Measurements from ENCODE around the gene CA7.

Gene CA7

DNA sequence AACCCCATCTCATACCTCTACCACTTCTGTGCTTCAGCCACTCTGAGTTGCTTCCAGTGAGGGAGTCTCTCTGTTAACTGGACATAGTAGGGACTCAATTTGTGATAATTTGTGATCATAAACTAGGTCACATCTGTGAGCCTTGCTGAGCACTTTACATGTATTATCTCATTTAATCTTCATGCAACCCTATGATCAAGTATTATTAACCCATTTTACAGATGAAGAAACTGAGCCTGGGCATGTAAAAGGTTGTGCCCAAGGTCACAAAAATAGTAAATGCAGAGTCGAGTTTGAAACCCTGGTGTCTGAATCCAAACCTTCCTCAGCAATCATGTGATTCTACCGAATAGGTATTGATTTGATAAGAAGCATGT is 54.7 kb downstream of the CA7 start:
- H3K9me3 ChIP-seq (ENCODE audit: control insufficient read depth, insufficient read depth, low read length): no peaks in the 10 kb centered on the region
- H3K27ac ChIP-seq (ENCODE audit: low read depth, low read length): no peak overlapping the region
- no peak overlapping the region for H3K9ac ChIP-seq (ENCODE audit: low read depth, low read length)
- no peak overlapping the region for H3K4me3 ChIP-seq (ENCODE audit: low read depth, low read length)
- H3K36me3 ChIP-seq (ENCODE audit: control insufficient read depth, insufficient read depth, low read length): no peaks in the 10 kb centered on the region
- H3K4me1 ChIP-seq (ENCODE audit: control insufficient read depth, insufficient read depth, low read length): peaks cover 8% of the 10 kb centered on the region; the same call in 1 of the 2 replicates
- H3K27me3 ChIP-seq (ENCODE audit: control insufficient read depth, insufficient read depth, low read length): no peaks in the 10 kb centered on the region

DNA sequence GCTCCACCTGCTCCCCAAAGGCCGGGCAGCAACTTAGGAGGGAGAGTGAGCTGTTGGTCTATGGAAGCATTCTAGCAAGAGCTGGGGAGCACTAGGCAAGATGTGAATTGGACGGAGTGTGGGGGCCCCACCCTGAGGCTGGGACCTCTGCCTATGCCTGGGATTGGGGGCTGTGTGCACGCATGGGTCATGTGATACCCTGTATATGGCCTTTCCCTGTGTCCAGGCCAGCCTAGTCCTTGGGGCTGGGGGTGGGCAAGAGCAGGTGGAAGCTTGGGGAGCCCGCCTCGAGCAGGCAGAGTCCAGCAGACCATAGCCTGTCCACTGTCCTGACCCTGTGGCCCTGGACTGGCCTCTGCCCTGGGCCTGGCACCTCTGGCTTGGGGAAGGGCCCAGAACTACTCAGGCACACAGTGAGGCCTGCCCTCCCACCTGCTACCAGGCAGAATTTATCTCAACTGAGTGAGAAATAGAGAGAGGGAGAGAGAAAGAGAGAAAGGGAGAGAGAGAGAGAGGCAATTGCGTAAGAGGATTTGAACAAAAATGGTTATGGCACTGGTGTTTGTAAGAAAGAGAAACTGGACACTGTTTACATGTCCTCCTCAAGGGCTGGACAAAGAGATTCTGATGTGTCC is 55.2 kb downstream of the CA7 start:
- no peaks in the 10 kb centered on the region for H3K27me3 ChIP-seq (ENCODE audit: control insufficient read depth, insufficient read depth, low read length)
- H3K27ac ChIP-seq (ENCODE audit: low read depth, low read length): no peak overlapping the region
- peaks cover 8% of the 10 kb centered on the region; the same call in 1 of the 2 replicates for H3K4me1 ChIP-seq (ENCODE audit: control insufficient read depth, insufficient read depth, low read length)
- H3K9me3 ChIP-seq (ENCODE audit: control insufficient read depth, insufficient read depth, low read length): no peaks in the 10 kb centered on the region
- H3K9ac ChIP-seq (ENCODE audit: low read depth, low read length): no peak overlapping the region
- H3K36me3 ChIP-seq (ENCODE audit: control insufficient read depth, insufficient read depth, low read length): no peaks in the 10 kb centered on the region
- no peak overlapping the region for H3K4me3 ChIP-seq (ENCODE audit: low read depth, low read length)

DNA sequence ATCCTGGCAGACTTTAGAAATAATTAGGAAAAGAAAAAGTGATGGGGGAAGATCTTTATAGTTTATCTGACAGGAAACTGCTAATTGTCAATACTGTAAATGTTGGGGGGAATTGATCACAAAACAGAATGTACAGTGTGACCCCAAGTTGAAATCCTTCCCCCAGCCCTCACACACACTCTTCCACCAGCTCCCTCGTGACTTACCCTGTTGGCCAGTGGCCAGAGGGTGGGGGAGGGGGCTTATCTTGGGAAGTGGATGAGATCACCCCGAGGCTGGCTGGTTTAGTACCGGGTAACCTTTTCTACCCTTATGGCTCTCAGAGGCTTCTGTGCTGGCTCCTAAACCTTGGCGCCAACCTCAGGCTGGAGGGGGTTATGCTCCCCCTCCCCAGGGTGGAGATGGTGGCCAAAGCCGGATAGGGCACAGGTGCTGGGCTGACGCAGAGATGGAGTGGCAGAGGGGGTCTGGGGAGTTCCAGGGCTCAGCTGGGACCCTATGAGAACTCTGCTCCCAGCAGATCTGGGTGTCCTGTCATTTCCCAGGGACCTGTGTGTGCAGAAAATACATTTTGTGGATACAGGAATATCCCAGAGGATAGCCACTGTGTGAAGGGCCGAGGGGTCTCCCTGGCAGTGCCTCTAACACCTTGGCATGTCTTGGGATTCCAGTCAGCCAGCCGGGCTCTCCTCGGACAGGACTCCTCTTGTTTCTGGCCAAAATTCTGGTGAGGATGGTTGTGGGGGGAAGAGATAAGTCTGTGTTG is 55.9 kb downstream of the CA7 start:
- no peaks in the 10 kb centered on the region for H3K27me3 ChIP-seq (ENCODE audit: control insufficient read depth, insufficient read depth, low read length)
- H3K9ac ChIP-seq (ENCODE audit: low read depth, low read length): no peak overlapping the region
- no peak overlapping the region for H3K4me3 ChIP-seq (ENCODE audit: low read depth, low read length)
- no peaks in the 10 kb centered on the region for H3K9me3 ChIP-seq (ENCODE audit: control insufficient read depth, insufficient read depth, low read length)
- H3K36me3 ChIP-seq (ENCODE audit: control insufficient read depth, insufficient read depth, low read length): no peaks in the 10 kb centered on the region
- no peak overlapping the region for H3K27ac ChIP-seq (ENCODE audit: low read depth, low read length)
- peaks cover 8% of the 10 kb centered on the region; the same call in 1 of the 2 replicates for H3K4me1 ChIP-seq (ENCODE audit: control insufficient read depth, insufficient read depth, low read length)

DNA sequence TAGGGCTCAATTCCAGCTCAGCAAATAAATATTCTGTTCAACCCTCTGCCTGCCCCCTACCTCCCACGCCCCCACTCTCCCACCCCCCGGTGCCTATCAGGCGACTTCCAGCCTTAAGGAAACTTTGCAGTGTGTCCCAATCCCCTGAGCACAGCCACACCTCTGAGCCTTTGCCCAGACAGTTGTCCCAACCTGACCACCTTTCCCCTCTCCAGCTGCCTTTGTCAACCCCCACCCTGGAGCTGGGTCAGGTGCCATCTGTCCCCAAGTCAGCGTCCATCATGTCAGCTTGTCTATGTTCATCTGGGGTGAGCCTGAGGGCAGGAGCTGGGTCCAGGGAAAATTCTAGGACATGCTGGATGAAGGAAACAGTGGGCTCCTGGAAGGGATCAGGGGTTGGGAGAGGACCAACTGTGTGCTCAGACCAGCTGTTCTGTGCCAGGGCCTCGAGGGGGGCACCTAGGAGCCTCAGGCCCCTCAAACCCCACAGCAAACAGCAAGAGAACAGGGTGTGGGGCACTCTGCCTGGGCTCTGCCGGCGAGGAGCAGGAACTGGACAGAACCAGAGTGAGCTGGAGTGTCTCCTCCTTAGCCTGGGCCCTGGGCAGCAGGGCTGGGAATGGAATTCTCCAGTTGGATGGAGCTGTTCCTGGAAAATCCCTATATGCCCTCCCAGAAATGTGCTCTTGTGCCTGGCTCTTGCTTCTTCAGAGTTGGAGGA is 56.7 kb downstream of the CA7 start:
- H3K9ac ChIP-seq (ENCODE audit: low read depth, low read length): no peak overlapping the region
- H3K27me3 ChIP-seq (ENCODE audit: control insufficient read depth, insufficient read depth, low read length): no peaks in the 10 kb centered on the region
- H3K9me3 ChIP-seq (ENCODE audit: control insufficient read depth, insufficient read depth, low read length): no peaks in the 10 kb centered on the region
- peaks cover 8% of the 10 kb centered on the region; the same call in 1 of the 2 replicates for H3K4me1 ChIP-seq (ENCODE audit: control insufficient read depth, insufficient read depth, low read length)
- no peak overlapping the region for H3K27ac ChIP-seq (ENCODE audit: low read depth, low read length)
- no peak overlapping the region for H3K4me3 ChIP-seq (ENCODE audit: low read depth, low read length)
- no peaks in the 10 kb centered on the region for H3K36me3 ChIP-seq (ENCODE audit: control insufficient read depth, insufficient read depth, low read length)

DNA sequence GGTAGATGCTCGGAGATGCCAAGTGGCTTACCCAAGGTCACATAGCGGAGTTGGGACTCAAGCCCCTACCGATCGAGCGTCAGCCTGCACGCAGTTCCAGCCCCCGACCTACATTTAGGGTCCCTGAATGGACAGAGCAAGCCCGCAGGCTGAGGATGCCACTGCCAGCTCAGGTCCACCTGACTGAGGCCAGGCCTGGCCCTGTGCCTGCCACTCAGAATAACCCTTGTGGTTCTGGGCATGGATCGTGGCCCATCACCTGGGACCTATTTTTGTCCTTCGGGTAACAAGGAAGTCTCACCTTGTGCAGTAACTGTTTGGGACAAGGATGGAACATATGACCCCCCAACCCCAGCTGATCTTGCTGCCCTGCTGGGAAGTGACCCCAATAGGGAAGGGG is 57.4 kb downstream of the CA7 start:
- Histone ChIP-seq H3K27me3 (ENCODE audit: control insufficient read depth, insufficient read depth, low read length) (no peaks in the 10 kb centered on the region), H3K9ac (ENCODE audit: low read depth, low read length) (no peak overlapping the region), H3K4me3 (ENCODE audit: low read depth, low read length) (no peak overlapping the region), H3K36me3 (ENCODE audit: control insufficient read depth, insufficient read depth, low read length) (no peaks in the 10 kb centered on the region), H3K4me1 (ENCODE audit: control insufficient read depth, insufficient read depth, low read length) (peaks cover 8% of the 10 kb centered on the region; the same call in 1 of the 2 replicates), H3K27ac (ENCODE audit: low read depth, low read length) (no peak overlapping the region), H3K9me3 (ENCODE audit: control insufficient read depth, insufficient read depth, low read length) (no peaks in the 10 kb centered on the region)

DNA sequence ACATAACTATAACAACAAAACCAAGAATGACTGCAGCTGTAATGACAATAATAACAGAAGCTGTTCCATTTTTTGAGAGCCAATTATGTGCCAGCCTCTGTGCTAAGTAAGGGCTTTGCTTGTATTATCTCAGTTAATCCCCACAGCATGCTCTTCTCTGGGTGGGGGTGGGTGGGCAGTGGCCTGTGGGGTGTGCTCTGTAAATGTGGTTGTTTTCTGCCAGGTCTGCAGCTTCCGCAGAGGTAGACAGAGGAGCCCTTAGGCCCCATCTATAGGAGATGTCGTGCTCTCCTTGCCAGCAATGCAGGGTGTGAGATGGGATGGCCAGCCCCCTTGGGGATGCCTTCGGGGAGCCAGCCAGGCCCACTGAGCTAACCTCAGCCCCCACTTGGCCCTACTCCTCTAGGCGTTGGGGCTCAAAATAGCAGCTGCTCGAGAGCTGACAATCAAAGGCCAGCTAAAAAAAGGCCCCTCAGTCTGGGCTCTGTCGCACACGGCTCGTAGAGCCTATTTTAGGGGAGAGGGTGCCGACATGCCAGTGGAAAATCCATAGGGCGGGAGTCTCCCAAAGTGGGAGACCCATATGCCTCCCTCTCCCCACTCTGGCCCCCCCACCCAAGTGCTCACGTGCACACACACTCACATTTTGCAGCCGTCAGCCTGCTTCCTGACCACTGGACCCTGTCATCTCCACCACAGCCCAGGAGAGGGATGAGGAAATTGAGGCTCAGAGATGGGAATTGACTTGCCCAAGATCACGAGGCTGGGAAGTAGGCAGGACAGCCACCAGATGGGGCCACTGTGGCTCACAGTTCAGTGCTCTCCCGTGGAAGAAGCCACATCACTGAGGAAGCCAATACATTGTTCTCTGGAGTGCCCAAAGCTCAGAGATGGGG is 58.7 kb downstream of the CA7 start:
- H3K9me3 ChIP-seq (ENCODE audit: control insufficient read depth, insufficient read depth, low read length): no peaks in the 10 kb centered on the region
- H3K36me3 ChIP-seq (ENCODE audit: control insufficient read depth, insufficient read depth, low read length): no peaks in the 10 kb centered on the region
- H3K27me3 ChIP-seq (ENCODE audit: control insufficient read depth, insufficient read depth, low read length): no peaks in the 10 kb centered on the region
- no peak overlapping the region for H3K9ac ChIP-seq (ENCODE audit: low read depth, low read length)
- H3K4me1 ChIP-seq (ENCODE audit: control insufficient read depth, insufficient read depth, low read length): peaks cover 8% of the 10 kb centered on the region; the same call in 1 of the 2 replicates
- no peak overlapping the region for H3K27ac ChIP-seq (ENCODE audit: low read depth, low read length)
- H3K4me3 ChIP-seq (ENCODE audit: low read depth, low read length): no peak overlapping the region
